ENCODE results near the gene CITED4. TPM values are rescaled to one million over a fixed set of nuclear protein-coding genes. Genes with fewer than 3 reads are reported as not detected.

The CITED4 gene
- total RNA-seq, 1 donor from 2014 or later, result 3.6 TPM

DNA sequence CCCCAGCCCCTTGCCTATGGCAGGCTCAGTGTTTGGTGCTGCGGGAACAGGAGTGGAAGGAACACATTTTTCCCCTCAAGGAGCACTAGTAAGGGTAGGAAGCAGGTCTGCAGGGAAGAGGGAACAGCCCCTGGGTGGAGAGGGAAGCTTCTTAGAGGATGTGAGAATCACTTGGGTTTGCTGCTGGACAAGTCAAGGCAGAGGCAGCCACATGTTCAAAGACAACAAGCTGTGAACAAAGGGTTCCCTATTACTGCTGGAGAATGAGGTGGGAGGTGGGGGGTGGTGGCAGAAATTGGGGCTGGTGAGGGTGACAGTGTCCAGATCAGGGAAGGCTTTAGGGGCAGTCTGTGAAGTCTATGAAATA, 24.8 kb upstream of the CITED4 start:
- Mint-ChIP-seq H3K4me1 (ENCODE audit: unreplicated experiment) (peaks cover 10% of the 10 kb centered on the region), H3K27me3 (ENCODE audit: unreplicated experiment) (peaks cover 13% of the 10 kb centered on the region), H3K9me3 (ENCODE audit: unreplicated experiment) (no peaks in the 10 kb centered on the region), H3K36me3 (ENCODE audit: low read depth, unreplicated experiment) (peaks cover 4% of the 10 kb centered on the region), H3K27ac (ENCODE audit: unreplicated experiment) (no peak overlapping the region), H3K4me3 (ENCODE audit: unreplicated experiment) (no peak overlapping the region)
- TF ChIP-seq CTCF (IDR thresholded peaks at IDR 0.05; ENCODE audit: unreplicated experiment), result no peak
- no peak for DNase-seq (ENCODE audit: low spot score)

DNA sequence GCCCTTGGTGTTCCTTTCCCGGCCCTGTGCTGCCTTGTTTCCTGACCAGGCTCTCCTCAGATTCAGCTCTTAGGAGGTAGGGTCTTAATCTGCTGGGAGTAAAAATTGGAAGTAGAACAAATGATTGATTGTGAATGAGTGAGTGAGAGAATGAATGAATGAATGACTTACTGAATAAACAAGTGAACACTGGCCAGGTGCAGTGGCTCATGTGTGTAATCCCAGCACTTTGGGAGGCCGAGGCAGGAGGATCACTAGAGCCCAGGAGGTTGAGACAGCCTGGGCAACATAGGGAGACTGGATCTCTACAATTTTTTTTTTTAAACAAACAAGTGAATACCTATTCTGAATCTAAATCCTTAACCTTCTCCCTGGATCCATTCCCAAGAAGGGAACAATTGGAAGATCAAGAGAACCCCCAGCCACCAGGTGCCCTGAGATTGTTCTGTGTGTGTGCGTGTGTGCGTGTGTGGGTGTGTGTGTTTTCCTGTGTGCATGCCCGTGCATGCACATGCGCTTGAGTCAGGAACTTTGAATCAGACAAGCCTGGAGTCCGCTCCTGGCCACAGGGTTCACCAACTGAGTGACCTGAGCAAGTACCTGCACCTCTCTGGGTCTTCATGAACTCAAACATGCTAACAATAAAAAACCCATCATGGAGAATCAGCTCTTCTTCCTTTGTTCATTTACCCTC, 24.3 kb upstream of the CITED4 start:
- H3K9me3 Mint-ChIP-seq (ENCODE audit: unreplicated experiment), result no peaks in the 10 kb centered on the region
- no peak for TF ChIP-seq CTCF (IDR thresholded peaks at IDR 0.05; ENCODE audit: unreplicated experiment)
- peaks cover 4% of the 10 kb centered on the region for H3K36me3 Mint-ChIP-seq (ENCODE audit: low read depth, unreplicated experiment)
- H3K27ac Mint-ChIP-seq (ENCODE audit: unreplicated experiment), result peak overlapping the region; percentile 11
- DNase-seq (ENCODE audit: low spot score), result no peak
- H3K4me3 Mint-ChIP-seq (ENCODE audit: unreplicated experiment), result no peak overlapping the region
- peaks cover 10% of the 10 kb centered on the region for H3K4me1 Mint-ChIP-seq (ENCODE audit: unreplicated experiment)
- H3K27me3 Mint-ChIP-seq (ENCODE audit: unreplicated experiment), result peaks cover 13% of the 10 kb centered on the region

DNA sequence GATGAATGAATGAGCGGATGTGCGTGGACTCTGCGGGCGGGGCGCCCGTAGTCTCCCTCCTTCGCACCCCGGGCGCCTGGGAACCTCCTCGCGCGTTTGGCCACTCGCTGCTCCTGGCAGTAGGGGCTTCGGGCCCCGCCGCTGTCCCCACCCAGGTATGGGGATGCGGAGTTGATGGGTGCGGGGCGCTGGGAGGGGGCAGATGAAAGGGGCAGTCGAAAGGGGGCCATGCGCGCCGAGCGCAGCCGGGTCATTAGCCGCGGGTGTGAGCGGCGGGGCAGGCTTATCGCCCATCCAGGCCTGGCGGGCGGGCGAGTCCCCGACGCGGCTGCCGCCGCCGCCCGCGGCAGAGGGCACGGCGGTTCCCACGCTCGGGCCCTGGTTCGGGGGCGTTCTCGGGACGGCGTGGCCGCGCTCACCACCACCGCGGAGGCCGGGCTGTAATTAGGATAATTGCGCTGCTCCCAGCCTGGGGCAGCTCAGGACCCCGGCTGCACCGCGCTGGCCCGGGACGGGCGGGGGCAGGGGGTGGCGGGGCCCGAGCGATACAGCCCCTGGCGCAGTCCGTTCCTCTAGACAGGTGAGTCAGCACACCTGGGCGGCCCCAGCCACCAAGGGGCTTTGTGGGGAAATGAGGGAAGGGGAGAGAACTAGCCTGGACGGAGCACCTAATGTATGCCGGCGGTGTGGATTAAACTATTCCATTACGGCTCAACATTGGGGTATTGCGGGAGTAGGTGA, 22.1 kb upstream of the CITED4 start:
- no peak for TF ChIP-seq CTCF (IDR thresholded peaks at IDR 0.05; ENCODE audit: unreplicated experiment)
- H3K36me3 Mint-ChIP-seq (ENCODE audit: low read depth, unreplicated experiment), result peaks cover 4% of the 10 kb centered on the region
- no peak overlapping the region for H3K27ac Mint-ChIP-seq (ENCODE audit: unreplicated experiment)
- H3K4me3 Mint-ChIP-seq (ENCODE audit: unreplicated experiment), result peak overlapping the region; percentile 39
- peaks cover 10% of the 10 kb centered on the region for H3K4me1 Mint-ChIP-seq (ENCODE audit: unreplicated experiment)
- no peak for DNase-seq (ENCODE audit: low spot score)
- H3K27me3 Mint-ChIP-seq (ENCODE audit: unreplicated experiment), result peaks cover 13% of the 10 kb centered on the region
- no peaks in the 10 kb centered on the region for H3K9me3 Mint-ChIP-seq (ENCODE audit: unreplicated experiment)

GRCh38 chr1:40880813-40881549, 18.8 kb upstream of the CITED4 start:
- Mint-ChIP-seq H3K4me3 (ENCODE audit: unreplicated experiment) (no peak overlapping the region), H3K27ac (ENCODE audit: unreplicated experiment) (no peak overlapping the region), H3K36me3 (ENCODE audit: low read depth, unreplicated experiment) (peaks cover 5% of the 10 kb centered on the region), H3K9me3 (ENCODE audit: unreplicated experiment) (no peaks in the 10 kb centered on the region), H3K27me3 (ENCODE audit: unreplicated experiment) (peaks cover 11% of the 10 kb centered on the region), H3K4me1 (ENCODE audit: unreplicated experiment) (peaks cover 9% of the 10 kb centered on the region)
- no peak for TF ChIP-seq CTCF (IDR thresholded peaks at IDR 0.05; ENCODE audit: unreplicated experiment)
- no peak for DNase-seq (ENCODE audit: low spot score)

Measured in endothelial cell (in vitro differentiated cells).